Measurements from ENCODE around the gene TSNAXIP1. TPM values are rescaled to one million over a fixed set of nuclear protein-coding genes. Genes with fewer than 3 reads are reported as not detected.

The TSNAXIP1 gene, protein sequence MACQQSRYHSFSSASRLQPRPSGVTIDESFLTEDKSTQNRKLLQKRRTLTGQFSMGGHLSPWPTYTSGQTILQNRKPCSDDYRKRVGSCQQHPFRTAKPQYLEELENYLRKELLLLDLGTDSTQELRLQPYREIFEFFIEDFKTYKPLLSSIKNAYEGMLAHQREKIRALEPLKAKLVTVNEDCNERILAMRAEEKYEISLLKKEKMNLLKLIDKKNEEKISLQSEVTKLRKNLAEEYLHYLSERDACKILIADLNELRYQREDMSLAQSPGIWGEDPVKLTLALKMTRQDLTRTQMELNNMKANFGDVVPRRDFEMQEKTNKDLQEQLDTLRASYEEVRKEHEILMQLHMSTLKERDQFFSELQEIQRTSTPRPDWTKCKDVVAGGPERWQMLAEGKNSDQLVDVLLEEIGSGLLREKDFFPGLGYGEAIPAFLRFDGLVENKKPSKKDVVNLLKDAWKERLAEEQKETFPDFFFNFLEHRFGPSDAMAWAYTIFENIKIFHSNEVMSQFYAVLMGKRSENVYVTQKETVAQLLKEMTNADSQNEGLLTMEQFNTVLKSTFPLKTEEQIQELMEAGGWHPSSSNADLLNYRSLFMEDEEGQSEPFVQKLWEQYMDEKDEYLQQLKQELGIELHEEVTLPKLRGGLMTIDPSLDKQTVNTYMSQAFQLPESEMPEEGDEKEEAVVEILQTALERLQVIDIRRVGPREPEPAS
- total RNA-seq = 0.32 and 0.61 TPM in 2 replicates

DNA sequence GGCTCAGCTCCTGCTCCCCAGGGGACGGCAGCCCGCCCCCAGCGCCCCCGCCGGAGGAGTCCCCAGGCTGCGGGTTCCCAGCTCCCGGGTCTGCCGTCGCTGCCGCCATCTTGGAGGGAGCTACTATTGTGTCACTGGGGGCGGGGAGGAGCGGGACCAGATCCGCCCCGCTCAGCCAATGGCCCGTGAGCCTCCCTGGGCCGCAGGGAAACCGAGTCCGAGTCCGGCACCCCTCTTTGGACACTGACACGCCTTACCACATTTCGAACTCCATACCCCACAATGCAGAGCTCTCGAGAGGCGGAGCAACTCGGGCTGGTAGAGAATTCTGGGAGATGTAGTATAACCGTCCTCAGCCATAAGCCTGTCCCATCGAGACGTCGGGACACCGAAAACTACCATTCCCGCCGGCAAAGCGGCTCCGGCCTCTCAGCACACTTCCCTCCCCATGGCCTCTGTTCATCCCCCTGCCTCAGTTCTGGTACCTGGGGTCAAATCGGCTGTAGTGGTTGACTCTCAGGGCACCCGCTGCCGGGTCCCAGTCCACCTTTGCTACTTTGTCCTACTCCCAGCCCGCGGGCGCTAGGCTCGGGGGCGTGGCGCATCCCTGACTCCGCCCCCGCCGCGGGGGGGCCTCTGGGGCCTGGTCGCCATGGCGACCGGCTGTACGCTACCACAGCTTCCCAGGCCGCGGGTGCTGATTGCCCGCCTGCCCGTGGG, at the start of gene TSNAXIP1, which contains the start of gene RANBP10:
TSS of gene TSNAXIP1 (plus strand) at position 462 of the 720 bp plus-strand sequence. CDS start 261 bp downstream, outside the sequence.
TSS of gene RANBP10 (minus strand) at position 133 of the 720 bp plus-strand sequence. CDS start at position 109, 24 bp downstream.
- intact Hi-C loops (cut with micrococcal nuclease) = loop anchor here (1.0 to 5.0 kb wide), 19 partner anchors 10 to 579 kb away; partner anchors contain the start of genes ACD, ATP6V0D1, C16orf86 and CTCF

- intact Hi-C loops (cut with micrococcal nuclease) = no loop called here
Observed at GRCh38 chr16:67758006-67758405, 48.7 kb upstream of the TSNAXIP1 start.

GRCh38 chr16:67758966-67759365, 47.7 kb upstream of the TSNAXIP1 start:
- intact Hi-C loops (cut with micrococcal nuclease) = no loop called here

GRCh38 chr16:67760206-67760955, 46.3 kb upstream of the TSNAXIP1 start:
- intact Hi-C loops (cut with micrococcal nuclease) = no loop called here

DNA sequence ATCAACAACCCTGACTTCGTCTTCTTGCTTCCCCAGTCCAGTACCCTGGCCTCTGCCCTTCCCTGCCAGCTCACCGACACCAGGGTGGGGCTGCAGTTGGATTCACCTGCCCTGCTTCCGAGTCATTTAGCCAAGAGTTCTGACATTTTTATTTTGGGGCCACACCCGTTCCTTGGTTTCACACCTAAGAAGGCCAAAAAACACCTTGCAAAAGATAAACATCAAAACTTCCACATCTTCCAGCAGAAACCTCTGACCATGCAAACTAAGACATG, 45.8 kb upstream of the TSNAXIP1 start:
- intact Hi-C loops (cut with micrococcal nuclease) = no loop called here

GRCh38 chr16:67761924-67762323, 44.8 kb upstream of the TSNAXIP1 start:
- intact Hi-C loops (cut with micrococcal nuclease) = no loop called here

DNA sequence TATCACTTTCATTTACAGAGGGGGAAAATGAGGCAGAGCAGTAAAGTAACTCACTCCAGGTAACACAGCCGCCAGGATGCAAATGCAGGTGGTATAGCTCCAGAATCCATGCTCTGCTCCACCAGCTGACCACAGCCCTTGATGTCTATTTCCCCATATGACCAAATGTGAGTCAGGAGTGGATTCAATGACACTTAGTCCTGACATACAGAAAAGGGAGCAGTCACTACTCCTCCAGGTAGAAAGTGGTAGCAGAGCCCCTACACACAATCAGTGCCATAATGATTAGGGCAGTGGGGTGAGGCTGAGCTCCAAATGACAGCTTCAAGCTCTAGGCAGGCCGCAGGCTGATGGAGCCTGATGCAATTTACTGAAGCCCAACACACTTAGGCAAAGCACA, 44.3 kb upstream of the TSNAXIP1 start:
- intact Hi-C loops (cut with micrococcal nuclease) = no loop called here

GRCh38 chr16:67763066-67763465, 43.6 kb upstream of the TSNAXIP1 start:
- intact Hi-C loops (cut with micrococcal nuclease) = no loop called here

- intact Hi-C loops (cut with micrococcal nuclease) = no loop called here
Observed at GRCh38 chr16:67764158-67764667, 42.5 kb upstream of the TSNAXIP1 start.

DNA sequence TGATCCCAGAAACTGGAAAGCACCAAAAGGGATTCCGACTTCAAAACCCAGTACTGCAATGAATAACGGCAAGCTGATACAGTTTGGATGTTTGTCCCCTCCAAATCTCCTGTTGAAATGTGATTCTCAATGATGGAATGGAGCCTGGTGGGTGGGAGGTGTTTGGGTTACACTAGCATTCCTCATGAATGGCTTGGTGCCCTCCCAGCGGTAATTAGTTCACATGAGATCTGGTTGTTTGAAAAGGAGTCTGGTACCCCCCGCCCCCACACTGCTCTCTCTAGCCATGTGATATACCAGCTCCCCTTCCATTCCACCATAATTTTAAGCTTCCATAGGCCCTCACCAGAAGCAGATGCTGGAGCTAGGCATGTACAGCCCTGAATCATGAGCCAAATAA, 40.4 kb upstream of the TSNAXIP1 start:
- intact Hi-C loops (cut with micrococcal nuclease) = no loop called here

DNA sequence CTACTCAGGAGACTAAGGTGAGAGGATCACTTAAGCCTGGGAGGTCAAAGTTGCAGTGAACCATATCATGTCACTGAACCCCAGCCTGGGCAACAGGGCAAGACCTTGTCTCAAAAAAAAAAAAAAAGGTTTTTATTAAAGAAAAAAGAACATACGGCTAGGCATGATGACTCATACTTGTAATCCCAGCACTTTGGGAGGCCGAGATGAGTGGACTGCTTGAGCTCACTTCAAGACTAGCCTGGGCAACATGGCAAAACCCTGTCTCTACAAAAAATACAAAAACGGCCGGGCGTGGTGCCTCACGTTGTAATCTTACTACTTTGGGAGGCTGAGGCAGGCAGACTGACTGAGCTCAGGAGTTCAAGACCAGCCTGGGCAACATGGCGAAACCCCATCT, 38.7 kb upstream of the TSNAXIP1 start:
- intact Hi-C loops (cut with micrococcal nuclease) = no loop called here

DNA sequence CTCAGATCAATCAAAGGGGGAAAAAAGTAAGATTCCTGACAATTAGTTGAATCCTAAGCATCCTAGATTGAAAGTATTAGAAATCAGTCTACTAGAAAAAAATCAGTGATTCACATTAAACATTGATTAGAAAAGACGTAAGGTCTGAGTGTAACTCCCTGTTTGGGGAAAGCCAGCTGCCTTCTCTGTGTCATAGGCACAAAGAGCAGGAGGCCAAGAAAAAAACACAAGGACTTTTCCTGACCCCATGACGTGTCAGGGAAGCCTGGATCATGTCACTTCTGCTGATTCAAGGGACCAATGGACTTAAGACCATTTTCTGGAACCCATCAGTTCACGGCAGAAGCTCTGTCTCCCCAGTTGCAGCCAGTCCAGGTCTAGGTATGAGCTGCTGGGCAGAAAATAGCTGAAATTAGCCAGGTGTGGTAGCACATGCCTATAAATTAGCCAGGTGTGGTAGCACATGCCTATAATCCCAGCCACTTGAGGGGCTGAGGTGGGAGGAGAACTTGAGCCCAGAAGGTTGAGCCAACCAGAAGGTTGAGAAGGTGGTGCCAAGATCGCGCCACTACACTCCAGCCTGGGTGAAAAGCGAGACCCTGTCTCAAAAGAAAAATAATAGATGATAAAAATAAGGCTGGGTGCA, 36.2 kb upstream of the TSNAXIP1 start:
- intact Hi-C loops (cut with micrococcal nuclease) = no loop called here

GRCh38 chr16:67773099-67773498, 33.6 kb upstream of the TSNAXIP1 start:
- intact Hi-C loops (cut with micrococcal nuclease) = no loop called here

GRCh38 chr16:67773569-67774456, 32.9 kb upstream of the TSNAXIP1 start:
- intact Hi-C loops (cut with micrococcal nuclease) = no loop called here

GRCh38 chr16:67774457-67774853, 32.2 kb upstream of the TSNAXIP1 start:
- intact Hi-C loops (cut with micrococcal nuclease) = no loop called here

DNA sequence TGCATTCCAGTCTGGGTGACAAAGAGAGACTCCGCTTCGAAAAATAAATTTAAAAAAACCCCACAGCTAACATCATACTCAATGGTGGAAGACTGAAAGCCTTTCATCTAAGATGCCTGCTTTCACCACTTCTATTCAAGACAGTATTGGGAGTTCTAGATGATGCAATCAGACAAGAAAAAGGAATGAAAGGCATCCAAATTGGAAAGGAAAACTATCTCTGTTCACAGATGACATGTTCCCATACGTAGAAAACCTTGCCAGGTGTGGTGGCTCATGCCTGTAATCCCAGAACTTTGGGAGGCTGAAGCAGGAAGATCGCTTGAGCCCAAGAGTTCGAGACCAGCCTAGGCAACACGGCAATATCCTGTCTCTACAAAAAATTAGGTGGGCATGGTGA, 31.4 kb upstream of the TSNAXIP1 start:
- intact Hi-C loops (cut with micrococcal nuclease) = no loop called here

DNA sequence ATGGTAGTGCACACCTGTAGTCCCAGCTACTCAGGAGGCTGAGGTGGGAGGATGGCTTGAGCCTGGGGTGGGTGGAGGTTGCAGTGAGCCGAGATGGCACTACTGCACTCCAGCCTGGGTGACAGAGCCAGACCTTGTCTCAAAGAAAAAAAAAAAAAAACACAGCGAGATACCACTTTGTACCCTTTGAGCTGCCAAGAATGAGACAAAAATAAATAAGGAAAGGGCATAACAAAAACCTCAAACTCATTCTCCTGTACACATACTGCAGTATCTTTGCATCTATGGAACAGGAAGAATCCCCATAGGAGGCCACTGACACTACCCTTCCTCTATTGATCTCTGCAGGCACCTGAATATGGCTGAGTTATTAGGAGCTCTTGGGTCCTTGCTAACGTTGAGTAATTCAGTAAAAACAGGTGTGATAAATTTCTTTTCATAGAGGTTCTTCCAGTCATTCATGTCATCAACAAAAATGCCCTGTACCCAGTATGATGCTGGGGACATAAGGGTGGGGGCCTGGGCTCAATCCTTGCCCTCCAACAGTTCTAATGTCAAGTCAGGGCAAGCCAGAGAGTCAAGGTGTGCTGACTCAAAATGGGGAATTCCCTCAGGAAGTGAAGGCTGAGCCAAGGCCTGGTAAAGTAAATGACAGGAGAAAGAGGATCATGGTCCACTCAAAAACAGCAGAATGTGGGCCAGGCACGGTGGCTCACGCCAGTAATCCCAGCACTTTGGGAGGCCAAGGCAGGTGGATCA, 27.3 kb upstream of the TSNAXIP1 start:
- intact Hi-C loops (cut with micrococcal nuclease) = loop anchor here (2.0 kb wide), 1 partner anchor 27 kb away; the partner anchor contains the start of genes RANBP10 and TSNAXIP1

- intact Hi-C loops (cut with micrococcal nuclease) = loop anchor here (2.0 kb wide), 1 partner anchor 26 kb away; the partner anchor contains the start of genes RANBP10 and TSNAXIP1
Observed at GRCh38 chr16:67780847-67781564, 25.7 kb upstream of the TSNAXIP1 start.

Data from T-helper 1 cell treated with Interleukin-12 subunit alpha and Interleukin-12 subunit beta and Interleukin-4 antibody, amounts not matched to agents 30 ng/mL and 1 ng/mL, for 36 hours (primary cell).